Measurements from ENCODE around the gene LIPA.
A peak's percentile ranks its signal among the peaks of the same experiment; 100 is the strongest.

The LIPA gene

GRCh38 chr10:89251409-89252224 lies at the start of gene LIPA:
Gene LIPA (minus strand): TSS chr10:89251775. CDS start chr10:89247648, 4,127 bp downstream.
- Histone ChIP-seq H3K4me3 (ENCODE audit: low read depth in 1 of 2, low read length in 1 of 2) (peak within 1 kb of the TSS; percentile 62 to 74), H3K27me3 (peaks cover 22% of the 10 kb centered on the region), H3K36me3 (no peaks in the 10 kb centered on the region), H3K27ac (no peak within 1 kb of the TSS), H3K4me1 (ENCODE audit: control insufficient read depth in 1 of 2, insufficient read depth in 1 of 2, low read depth in 1 of 2, low read length in 1 of 2) (peaks cover 18 to 23% of the 10 kb centered on the region in 2 experiments), H3K9me3 (no peaks in the 10 kb centered on the region)
- TF ChIP-seq, protein P1, sequence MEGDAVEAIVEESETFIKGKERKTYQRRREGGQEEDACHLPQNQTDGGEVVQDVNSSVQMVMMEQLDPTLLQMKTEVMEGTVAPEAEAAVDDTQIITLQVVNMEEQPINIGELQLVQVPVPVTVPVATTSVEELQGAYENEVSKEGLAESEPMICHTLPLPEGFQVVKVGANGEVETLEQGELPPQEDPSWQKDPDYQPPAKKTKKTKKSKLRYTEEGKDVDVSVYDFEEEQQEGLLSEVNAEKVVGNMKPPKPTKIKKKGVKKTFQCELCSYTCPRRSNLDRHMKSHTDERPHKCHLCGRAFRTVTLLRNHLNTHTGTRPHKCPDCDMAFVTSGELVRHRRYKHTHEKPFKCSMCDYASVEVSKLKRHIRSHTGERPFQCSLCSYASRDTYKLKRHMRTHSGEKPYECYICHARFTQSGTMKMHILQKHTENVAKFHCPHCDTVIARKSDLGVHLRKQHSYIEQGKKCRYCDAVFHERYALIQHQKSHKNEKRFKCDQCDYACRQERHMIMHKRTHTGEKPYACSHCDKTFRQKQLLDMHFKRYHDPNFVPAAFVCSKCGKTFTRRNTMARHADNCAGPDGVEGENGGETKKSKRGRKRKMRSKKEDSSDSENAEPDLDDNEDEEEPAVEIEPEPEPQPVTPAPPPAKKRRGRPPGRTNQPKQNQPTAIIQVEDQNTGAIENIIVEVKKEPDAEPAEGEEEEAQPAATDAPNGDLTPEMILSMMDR (IDR thresholded peaks at IDR 0.05), result no peak

GRCh38 chr10:89301232-89301631 lies 49.7 kb upstream of the LIPA start:
- H3K4me1 ChIP-seq (ENCODE audit: control insufficient read depth in 1 of 2, insufficient read depth in 1 of 2, low read depth in 1 of 2, low read length in 1 of 2), result peaks cover 44 to 51% of the 10 kb centered on the region in 2 experiments

GRCh38 chr10:89299031-89299430 lies 47.5 kb upstream of the LIPA start:
- H3K4me3 ChIP-seq (ENCODE audit: low read depth in 1 of 2, low read length in 1 of 2), result no peak overlapping the region
- peaks cover 61 to 66% of the 10 kb centered on the region in 2 experiments for H3K4me1 ChIP-seq (ENCODE audit: control insufficient read depth in 1 of 2, insufficient read depth in 1 of 2, low read depth in 1 of 2, low read length in 1 of 2)
- no peaks in the 10 kb centered on the region for H3K36me3 ChIP-seq
- TF ChIP-seq, protein P1 (IDR thresholded peaks at IDR 0.05), result no peak
- no peak overlapping the region for H3K27ac ChIP-seq
- H3K27me3 ChIP-seq, result no peaks in the 10 kb centered on the region
- no peaks in the 10 kb centered on the region for H3K9me3 ChIP-seq

More at GRCh38 chr10:89301232-89301631, 49.7 kb upstream of the LIPA start:
- TF ChIP-seq, protein P1 (IDR thresholded peaks at IDR 0.05), result no peak
- H3K4me3 ChIP-seq (ENCODE audit: low read depth in 1 of 2, low read length in 1 of 2), result peak overlapping the region; percentile 85 to 92
- peaks cover 7% of the 10 kb centered on the region for H3K36me3 ChIP-seq
- H3K27me3 ChIP-seq, result no peaks in the 10 kb centered on the region
- H3K27ac ChIP-seq, result peak overlapping the region; percentile 96
- H3K9me3 ChIP-seq, result no peaks in the 10 kb centered on the region

- peaks cover 50 to 54% of the 10 kb centered on the region in 2 experiments for H3K4me1 ChIP-seq (ENCODE audit: control insufficient read depth in 1 of 2, insufficient read depth in 1 of 2, low read depth in 1 of 2, low read length in 1 of 2)
- no peaks in the 10 kb centered on the region for H3K9me3 ChIP-seq
- H3K36me3 ChIP-seq, result no peaks in the 10 kb centered on the region
- no peak overlapping the region for H3K4me3 ChIP-seq (ENCODE audit: low read depth in 1 of 2, low read length in 1 of 2)
- no peaks in the 10 kb centered on the region for H3K27me3 ChIP-seq
- TF ChIP-seq, protein P1 (IDR thresholded peaks at IDR 0.05), result no peak
- H3K27ac ChIP-seq, result no peak overlapping the region
Observed at GRCh38 chr10:89297791-89298190, 46.2 kb upstream of the LIPA start.

- H3K4me3 ChIP-seq (ENCODE audit: low read depth in 1 of 2, low read length in 1 of 2), result no peak overlapping the region
- peak overlapping the region; percentile 89 for H3K27ac ChIP-seq
- no peaks in the 10 kb centered on the region for H3K9me3 ChIP-seq
- H3K36me3 ChIP-seq, result no peaks in the 10 kb centered on the region
- H3K4me1 ChIP-seq (ENCODE audit: control insufficient read depth in 1 of 2, insufficient read depth in 1 of 2, low read depth in 1 of 2, low read length in 1 of 2), result peaks cover 49 to 50% of the 10 kb centered on the region in 2 experiments
- TF ChIP-seq, protein P1 (IDR thresholded peaks at IDR 0.05), result no peak
- H3K27me3 ChIP-seq, result no peaks in the 10 kb centered on the region
Observed at GRCh38 chr10:89297356-89297755, 45.8 kb upstream of the LIPA start.
